Measurements from ENCODE around the gene MTHFD1. TPM values are rescaled to one million over a fixed set of nuclear protein-coding genes. Genes with fewer than 3 reads are reported as not detected.

MTHFD1 gene
- total and polyA plus RNA-seq, 8 donors = 51.7 to 81.1 (median 69.3) TPM

DNA sequence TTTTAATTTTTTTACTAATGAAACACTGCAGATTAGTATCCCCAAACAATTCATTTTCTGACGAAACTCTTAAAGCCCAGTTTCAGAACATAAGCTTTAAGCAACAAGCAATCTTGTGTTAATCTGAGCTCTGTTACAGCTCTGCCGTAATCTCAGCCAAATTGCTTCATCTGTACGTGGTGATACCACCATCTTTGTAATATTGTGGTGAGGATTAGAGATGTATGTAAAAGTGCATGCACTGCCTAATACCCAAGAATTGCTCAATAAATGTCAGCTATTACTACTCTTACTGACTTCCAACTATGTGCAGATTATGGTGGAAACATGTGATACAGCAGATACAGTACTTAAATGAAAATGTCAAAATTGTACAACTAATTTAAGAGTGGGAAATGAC lies 78.9 kb downstream of the MTHFD1 start:
- Histone ChIP-seq H3K9me3 (no peaks in the 10 kb centered on the region), H3K4me3 (no peak overlapping the region), H3K36me3 (no peaks in the 10 kb centered on the region), H3K27me3 (peaks cover 0 to 24% of the 10 kb centered on the region in 2 donors), H3K4me1 (peaks cover 0 to 13% of the 10 kb centered on the region in 2 donors), H3K27ac (no peak overlapping the region)
- ATAC-seq (no peak), DNase-seq (no peak)
- no peak for TF ChIP-seq CTCF (IDR thresholded peaks at IDR 0.05)
- intact Hi-C loops (cut with DNase I) = no loop called here

GRCh38 chr14:64467566-64467965 lies 79.4 kb downstream of the MTHFD1 start:
- Histone ChIP-seq H3K27me3 (peaks cover 0 to 24% of the 10 kb centered on the region in 2 donors), H3K27ac (no peak overlapping the region), H3K9me3 (no peaks in the 10 kb centered on the region), H3K4me3 (no peak overlapping the region), H3K36me3 (no peaks in the 10 kb centered on the region), H3K4me1 (peaks cover 0 to 13% of the 10 kb centered on the region in 2 donors)
- DNase-seq (no peak), ATAC-seq (no peak)
- intact Hi-C loops (cut with DNase I) = no loop called here
- no peak for TF ChIP-seq CTCF (IDR thresholded peaks at IDR 0.05)

- Histone ChIP-seq H3K9me3 (no peaks in the 10 kb centered on the region), H3K4me1 (peaks cover 0 to 13% of the 10 kb centered on the region in 2 donors), H3K36me3 (no peaks in the 10 kb centered on the region), H3K27ac (no peak overlapping the region), H3K27me3 (peaks cover 0 to 24% of the 10 kb centered on the region in 2 donors), H3K4me3 (no peak overlapping the region)
- no peak for ATAC-seq
- no peak for DNase-seq
- TF ChIP-seq CTCF (IDR thresholded peaks at IDR 0.05) = no peak
- intact Hi-C loops (cut with DNase I) = no loop called here
Observed at GRCh38 chr14:64468451-64468850, 80.3 kb downstream of the MTHFD1 start.

GRCh38 chr14:64474041-64474440 lies 85.9 kb downstream of the MTHFD1 start:
- H3K27ac ChIP-seq = no peak overlapping the region
- no peak for DNase-seq
- no peaks in the 10 kb centered on the region for H3K4me1 ChIP-seq
- H3K36me3 ChIP-seq = no peaks in the 10 kb centered on the region
- no peak for ATAC-seq
- H3K4me3 ChIP-seq = no peak overlapping the region
- intact Hi-C loops (cut with DNase I) = loop anchor here in 1 of 2 donors (10.0 kb wide), 1 partner anchor 129 kb away; no protein-coding TSS in a partner anchor
- H3K27me3 ChIP-seq = no peaks in the 10 kb centered on the region
- TF ChIP-seq CTCF (IDR thresholded peaks at IDR 0.05) = no peak
- H3K9me3 ChIP-seq = no peaks in the 10 kb centered on the region

GRCh38 chr14:64474698-64475097 lies 86.5 kb downstream of the MTHFD1 start:
- no peak for ATAC-seq
- Histone ChIP-seq H3K4me1 (no peaks in the 10 kb centered on the region), H3K27ac (no peak overlapping the region), H3K4me3 (no peak overlapping the region), H3K27me3 (no peaks in the 10 kb centered on the region), H3K36me3 (no peaks in the 10 kb centered on the region), H3K9me3 (no peaks in the 10 kb centered on the region)
- TF ChIP-seq CTCF (IDR thresholded peaks at IDR 0.05) = no peak
- DNase-seq = no peak
- intact Hi-C loops (cut with DNase I) = loop anchor here in 1 of 2 donors (10.0 kb wide), 1 partner anchor 130 kb away; no protein-coding TSS in a partner anchor

All from left lung (tissue), 10 donors.